Measurements from ENCODE around the gene DTNB. TPM values are rescaled to one million over a fixed set of nuclear protein-coding genes. Genes with fewer than 3 reads are reported as not detected.

DTNB gene
- total and polyA plus RNA-seq, 8 donors, result 10.5 to 70.0 (median 33.7) TPM

DNA sequence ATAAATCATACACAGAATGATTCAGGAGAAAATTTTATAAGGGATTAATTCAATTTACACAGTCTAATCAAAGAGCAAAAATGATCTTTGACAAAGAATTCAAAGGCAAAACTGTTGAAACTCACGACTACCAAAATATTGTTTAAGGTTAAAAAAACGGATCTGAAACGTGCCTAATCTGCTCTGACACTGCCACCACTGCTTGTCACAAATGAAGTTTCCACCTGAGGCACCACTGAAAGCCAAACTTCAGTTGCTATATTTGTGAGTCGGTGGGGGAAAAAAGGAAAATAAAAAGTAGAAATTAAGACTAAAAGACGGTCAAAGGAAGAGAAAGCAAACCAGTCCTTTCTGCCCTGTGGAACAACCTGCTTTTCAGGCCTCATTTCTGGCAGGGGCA is 191.0 kb downstream of the DTNB start:
- Histone ChIP-seq H3K4me3 (no peak overlapping the region), H3K36me3 (peaks cover 0 to 13% (median 8%) of the 10 kb centered on the region in 4 donors), H3K27me3 (no peaks in the 10 kb centered on the region), H3K9me3 (no peaks in the 10 kb centered on the region), H3K27ac (no peak overlapping the region), H3K4me1 (no peaks in the 10 kb centered on the region)
- intact Hi-C loops (cut with DNase I; ENCODE audit: low total_unique reads), result no loop called here
- TF ChIP-seq EP300 (IDR thresholded peaks at IDR 0.05) (no peak), POLR2AphosphoS5 (IDR thresholded peaks at IDR 0.05) (no peak)
- 70 to 80% (median 76%) methylated on average over 5 of the region's 5 CpGs for WGBS, 5 donors
- DNase-seq, result no peak

DNA sequence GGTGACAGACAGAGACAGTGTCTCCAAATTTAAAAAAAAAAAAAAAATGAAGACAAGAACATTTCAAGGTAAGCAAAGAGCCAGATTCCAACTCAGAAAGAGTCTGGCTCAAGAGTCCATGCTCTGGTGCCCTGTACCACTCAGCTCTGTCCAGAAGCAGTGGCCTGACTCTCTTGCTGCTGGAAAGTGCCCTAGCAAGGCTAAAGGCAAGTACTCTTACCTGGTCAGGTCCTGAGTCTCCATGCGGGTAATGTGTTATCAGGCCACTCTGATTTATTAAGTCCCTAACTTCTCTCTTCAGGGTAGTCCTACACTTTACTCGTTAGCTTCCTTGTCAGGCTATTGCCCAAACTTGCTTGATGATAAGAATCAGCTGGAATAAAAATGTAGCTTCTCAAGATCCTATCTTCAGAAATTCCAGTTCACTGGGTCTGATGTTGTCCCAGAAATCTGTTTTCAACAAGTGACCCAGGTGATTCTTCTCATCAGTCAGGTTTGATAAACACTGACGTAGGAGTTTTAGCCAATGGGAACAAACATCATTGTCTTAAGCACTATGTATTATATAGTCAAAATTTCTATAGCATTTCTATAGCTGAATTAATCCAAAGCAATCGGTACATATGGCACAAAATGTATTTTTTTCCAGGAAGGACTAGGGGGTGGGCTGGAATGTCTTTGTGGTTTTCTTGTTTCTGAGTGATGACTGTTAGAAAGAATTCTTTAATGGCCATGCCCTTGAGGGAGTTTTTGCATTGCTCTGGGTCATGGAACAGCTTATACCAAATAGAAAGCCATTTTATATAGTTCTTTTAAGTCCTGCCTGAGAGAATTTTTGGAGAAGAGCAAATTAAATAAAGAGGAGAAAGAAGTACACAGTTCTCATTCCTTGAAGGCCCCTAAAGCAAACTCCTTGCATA is 191.7 kb downstream of the DTNB start:
- Histone ChIP-seq H3K27me3 (no peaks in the 10 kb centered on the region), H3K4me3 (no peak overlapping the region), H3K27ac (no peak overlapping the region), H3K4me1 (no peaks in the 10 kb centered on the region), H3K9me3 (no peaks in the 10 kb centered on the region), H3K36me3 (peaks cover 0 to 13% (median 9%) of the 10 kb centered on the region in 4 donors)
- no peak for DNase-seq
- 80 to 89% (median 87%) methylated on average over 4 of the region's 4 CpGs for WGBS, 5 donors
- intact Hi-C loops (cut with DNase I; ENCODE audit: low total_unique reads), result no loop called here
- TF ChIP-seq POLR2AphosphoS5 (IDR thresholded peaks at IDR 0.05) (no peak), POLR2A (IDR thresholded peaks at IDR 0.05) (no peak), CTCF (IDR thresholded peaks at IDR 0.05) (no peak), EP300 (IDR thresholded peaks at IDR 0.05) (no peak)

DNA sequence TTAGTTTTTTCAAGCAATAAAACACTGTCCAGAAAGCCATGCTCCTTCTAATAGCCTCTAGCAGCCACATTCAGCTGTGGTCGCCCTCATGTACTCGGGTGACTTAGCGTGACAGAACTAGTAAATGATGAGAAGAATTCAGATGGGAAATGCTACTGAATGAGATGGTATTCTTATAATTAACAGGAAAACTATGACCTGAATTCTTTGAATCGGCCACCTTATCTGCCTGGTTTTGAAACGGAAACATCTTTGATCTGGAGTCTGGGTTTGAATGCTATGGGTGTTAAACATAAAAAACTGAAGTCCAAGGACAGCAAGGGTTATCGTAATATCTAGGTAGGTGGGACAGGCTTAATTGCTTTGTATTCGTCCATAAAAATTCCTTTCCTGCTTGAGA is 192.8 kb downstream of the DTNB start:
- no peak overlapping the region for H3K27ac ChIP-seq
- intact Hi-C loops (cut with DNase I; ENCODE audit: low total_unique reads), result no loop called here
- no peaks in the 10 kb centered on the region for H3K4me1 ChIP-seq
- DNase-seq, result no peak
- WGBS, 5 donors, result 83 to 94% (median 89%) methylated on average over 7 of the region's 7 CpGs
- TF ChIP-seq EP300 (IDR thresholded peaks at IDR 0.05) (no peak), POLR2AphosphoS5 (IDR thresholded peaks at IDR 0.05) (no peak), POLR2A (IDR thresholded peaks at IDR 0.05) (no peak), CTCF (IDR thresholded peaks at IDR 0.05) (no peak)
- H3K36me3 ChIP-seq, result peaks cover 0 to 24% (median 10%) of the 10 kb centered on the region in 4 donors
- no peaks in the 10 kb centered on the region for H3K27me3 ChIP-seq
- H3K4me3 ChIP-seq, result no peak overlapping the region
- H3K9me3 ChIP-seq, result peaks cover 6 to 9% (median 7%) of the 10 kb centered on the region in 4 donors

DNA sequence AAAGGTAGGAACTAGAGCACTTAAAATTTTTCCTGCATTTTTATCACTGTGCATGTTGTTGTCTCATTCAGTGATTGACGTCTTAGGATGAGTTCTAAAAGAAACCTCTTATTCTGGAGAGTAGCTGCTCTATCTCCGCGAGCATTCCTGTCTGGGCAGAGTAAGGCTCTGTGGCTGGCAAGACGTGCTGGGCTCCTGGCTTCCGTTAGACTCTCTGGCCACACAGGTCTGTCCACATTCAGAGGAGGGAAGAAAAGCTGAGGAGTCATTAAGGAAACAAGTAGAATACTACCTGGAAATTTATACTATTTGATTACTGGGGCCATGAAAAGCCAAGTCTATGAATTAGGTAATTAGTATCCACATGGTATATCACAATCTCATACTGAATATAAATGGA is 193.6 kb downstream of the DTNB start:
- intact Hi-C loops (cut with DNase I; ENCODE audit: low total_unique reads), result no loop called here
- Histone ChIP-seq H3K27me3 (no peaks in the 10 kb centered on the region), H3K9me3 (peaks cover 8 to 15% (median 13%) of the 10 kb centered on the region in 4 donors), H3K36me3 (peaks cover 0 to 32% (median 15%) of the 10 kb centered on the region in 4 donors), H3K4me3 (no peak overlapping the region), H3K4me1 (no peaks in the 10 kb centered on the region), H3K27ac (no peak overlapping the region)
- DNase-seq, result no peak
- TF ChIP-seq CTCF (IDR thresholded peaks at IDR 0.05), result no peak
- TF ChIP-seq EP300 (IDR thresholded peaks at IDR 0.05), result no peak
- no peak for TF ChIP-seq POLR2AphosphoS5 (IDR thresholded peaks at IDR 0.05)
- no peak for TF ChIP-seq POLR2A (IDR thresholded peaks at IDR 0.05)
- WGBS, 5 donors, result 87 to 94% (median 93%) methylated on average over 5 of the region's 5 CpGs

- Histone ChIP-seq H3K4me1 (peaks cover 0 to 7% (median 0%) of the 10 kb centered on the region in 4 donors), H3K9me3 (peaks cover 8 to 15% (median 13%) of the 10 kb centered on the region in 4 donors), H3K27me3 (no peaks in the 10 kb centered on the region), H3K36me3 (peaks cover 0 to 35% (median 15%) of the 10 kb centered on the region in 4 donors), H3K27ac (no peak overlapping the region), H3K4me3 (no peak overlapping the region)
- WGBS, 5 donors, result 85 to 92% (median 91%) methylated on average over 11 of the region's 11 CpGs
- intact Hi-C loops (cut with DNase I; ENCODE audit: low total_unique reads), result no loop called here
- TF ChIP-seq POLR2AphosphoS5 (IDR thresholded peaks at IDR 0.05) (no peak), CTCF (IDR thresholded peaks at IDR 0.05) (no peak), POLR2A (IDR thresholded peaks at IDR 0.05) (no peak), EP300 (IDR thresholded peaks at IDR 0.05) (no peak)
- no peak for DNase-seq
These were observed 194.6 kb downstream of the DTNB start for GRCh38 chr2:25478736-25479135.
